Endothelial cell of coronary artery (primary cell): ENCODE data around the gene FRMD6. TPM values are rescaled to one million over a fixed set of nuclear protein-coding genes. Genes with fewer than 3 reads are reported as not detected.

Experiments used
- total RNA-seq: library from RNA; depleted of rRNA; stranded (reverse); fragments of >200 nt; gene quantifications from 2 replicates; pipeline ENCODE4 v1.2.3, GENCODE V29; 2014

FRMD6 gene
- total RNA-seq: 146 and 241 TPM in 2 replicates

DNA sequence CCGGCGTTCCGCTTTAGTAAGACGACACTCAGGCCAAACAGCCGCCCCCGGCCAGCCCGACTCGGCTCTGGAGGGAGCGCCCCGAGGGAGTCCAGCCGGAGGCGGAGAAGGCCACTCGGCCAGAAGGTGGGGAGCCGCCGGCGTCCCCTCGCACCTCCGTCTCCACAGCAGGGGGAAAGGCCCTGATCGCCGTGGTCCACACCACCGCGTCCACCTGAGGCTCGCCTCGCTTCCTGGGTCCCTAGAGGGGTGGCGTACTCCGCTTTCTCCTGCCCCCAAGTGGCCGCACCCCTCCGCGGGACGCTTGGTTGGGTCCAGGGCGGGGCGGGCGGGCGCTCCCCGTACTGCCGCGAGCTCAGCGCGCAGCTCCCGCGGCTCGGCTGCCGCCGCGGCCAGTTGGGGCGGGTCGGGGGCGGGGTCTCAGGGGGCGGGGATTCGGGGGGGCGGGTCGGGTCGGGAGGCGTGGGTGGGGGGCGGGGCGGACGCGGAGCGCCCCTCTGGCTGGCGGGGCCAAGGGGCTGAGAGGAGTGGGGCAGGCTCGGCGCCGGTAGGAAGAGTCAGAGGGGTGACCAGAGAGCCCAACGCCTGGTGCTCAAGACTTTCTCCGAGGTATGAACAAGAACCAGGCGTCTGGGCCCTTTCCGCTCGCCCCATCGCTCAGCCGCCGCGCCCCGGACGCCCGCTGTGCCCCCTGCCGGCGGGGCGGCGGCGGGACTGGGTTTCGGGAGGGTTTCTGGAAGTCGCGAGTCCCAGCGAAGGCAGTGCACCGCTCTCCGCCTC, at the start of gene FRMD6:
Gene FRMD6, plus strand, starts transcription at position 523 of the 780 bp plus-strand sequence. CDS start 37,927 bp downstream, outside the sequence.

Other genes with a start within 250 kb of the FRMD6 start
- 1.2 and 4.3 TPM in 2 replicates for gene GNG2, start 208.7 kb downstream of the FRMD6 start, total RNA-seq